Measurements from ENCODE around the gene KIF21B.

KIF21B gene

GRCh38 chr1:201019321-201019977 is 4.1 kb downstream of the KIF21B start:
- DNase-seq, result no peak

- DNase-seq, result no peak
These were observed 5.7 kb downstream of the KIF21B start for GRCh38 chr1:201017828-201018163.

GRCh38 chr1:201016943-201017827 is 6.3 kb downstream of the KIF21B start:
- peak; percentile 78 for DNase-seq

GRCh38 chr1:201016211-201016651 is 7.3 kb downstream of the KIF21B start:
- DNase-seq, result peak; percentile 45

- no peak for DNase-seq
These were observed 7.9 kb downstream of the KIF21B start for GRCh38 chr1:201015551-201016091.

GRCh38 chr1:201014816-201015200 is 8.7 kb downstream of the KIF21B start:
- DNase-seq, result no peak

GRCh38 chr1:201013991-201014815 is 9.3 kb downstream of the KIF21B start:
- no peak for DNase-seq

GRCh38 chr1:201013031-201013485 is 10.5 kb downstream of the KIF21B start:
- no peak for DNase-seq

- DNase-seq, result peak; percentile 61
These were observed 11.9 kb downstream of the KIF21B start for GRCh38 chr1:201011616-201012015.

GRCh38 chr1:201009962-201010645 is 13.4 kb downstream of the KIF21B start:
- no peak for DNase-seq

- DNase-seq, result no peak
These were observed 14.7 kb downstream of the KIF21B start for GRCh38 chr1:201008666-201009360.

- no peak for DNase-seq
These were observed 16.0 kb downstream of the KIF21B start for GRCh38 chr1:201007481-201007880.

- DNase-seq, result no peak
These were observed 17.1 kb downstream of the KIF21B start for GRCh38 chr1:201006450-201006849.

- DNase-seq, result no peak
These were observed 18.8 kb downstream of the KIF21B start for GRCh38 chr1:201004732-201005131.

- DNase-seq, result no peak
These were observed 19.4 kb downstream of the KIF21B start for GRCh38 chr1:201004154-201004553.

GRCh38 chr1:201002510-201002909 is 21.0 kb downstream of the KIF21B start:
- no peak for DNase-seq

GRCh38 chr1:201001962-201002361 is 21.6 kb downstream of the KIF21B start:
- DNase-seq, result no peak

- no peak for DNase-seq
These were observed 23.1 kb downstream of the KIF21B start for GRCh38 chr1:201000391-201000790.

- DNase-seq, result no peak
These were observed 23.8 kb downstream of the KIF21B start for GRCh38 chr1:200999667-201000066.

GRCh38 chr1:200998323-200998722 is 25.2 kb downstream of the KIF21B start:
- DNase-seq, result no peak

GRCh38 chr1:200992382-200993048 is 31.0 kb downstream of the KIF21B start:
- DNase-seq, result no peak
